Bone marrow (tissue), 2 donors: ENCODE results near the gene SORL1.

Experiments
- DNase-seq, 2 donors: peaks; one replicate each; lab custom pipeline; 2025; lab: John Stamatoyannopoulos, UW

SORL1 gene

GRCh38 chr11:121473064-121473777 is 21.1 kb downstream of the SORL1 start:
- DNase-seq = no peak

GRCh38 chr11:121474680-121475079 is 22.6 kb downstream of the SORL1 start:
- DNase-seq = no peak

- no peak for DNase-seq
Observed at GRCh38 chr11:121476379-121477032, 24.4 kb downstream of the SORL1 start.

GRCh38 chr11:121478226-121478894 is 26.2 kb downstream of the SORL1 start:
- no peak for DNase-seq

- DNase-seq = peak in 1 of 2 donors; percentile 4
Observed at GRCh38 chr11:121478895-121479697, 27.0 kb downstream of the SORL1 start.

- no peak for DNase-seq
Observed at GRCh38 chr11:121479698-121480238, 27.7 kb downstream of the SORL1 start.

GRCh38 chr11:121481484-121482230 is 29.5 kb downstream of the SORL1 start:
- peak in 1 of 2 donors; percentile 82 for DNase-seq

- peak in 1 of 2 donors; percentile 95 for DNase-seq
Observed at GRCh38 chr11:121482231-121483129, 30.4 kb downstream of the SORL1 start.

GRCh38 chr11:121483805-121484480 is 31.8 kb downstream of the SORL1 start:
- no peak for DNase-seq

GRCh38 chr11:121485216-121485615 is 33.1 kb downstream of the SORL1 start:
- no peak for DNase-seq

GRCh38 chr11:121486054-121486453 is 33.9 kb downstream of the SORL1 start:
- no peak for DNase-seq

- no peak for DNase-seq
Observed at GRCh38 chr11:121487191-121487590, 35.1 kb downstream of the SORL1 start.

- DNase-seq = no peak
Observed at GRCh38 chr11:121488170-121488569, 36.1 kb downstream of the SORL1 start.

GRCh38 chr11:121488641-121489040 is 36.5 kb downstream of the SORL1 start:
- no peak for DNase-seq

- no peak for DNase-seq
Observed at GRCh38 chr11:121489823-121490222, 37.7 kb downstream of the SORL1 start.

- DNase-seq = peak in 1 of 2 donors; percentile 55
Observed at GRCh38 chr11:121494355-121495099, 42.4 kb downstream of the SORL1 start.

GRCh38 chr11:121497176-121497998 is 45.3 kb downstream of the SORL1 start:
- no peak for DNase-seq

GRCh38 chr11:121499405-121499804 is 47.3 kb downstream of the SORL1 start:
- DNase-seq = no peak
